ENCODE measurements around the gene ATL2.
"Not testable (repeated sequence)": the region's sequence is repeated elsewhere in the genome, so short reads cannot be mapped to it uniquely, and the experiment has no call there.

The ATL2 gene

DNA sequence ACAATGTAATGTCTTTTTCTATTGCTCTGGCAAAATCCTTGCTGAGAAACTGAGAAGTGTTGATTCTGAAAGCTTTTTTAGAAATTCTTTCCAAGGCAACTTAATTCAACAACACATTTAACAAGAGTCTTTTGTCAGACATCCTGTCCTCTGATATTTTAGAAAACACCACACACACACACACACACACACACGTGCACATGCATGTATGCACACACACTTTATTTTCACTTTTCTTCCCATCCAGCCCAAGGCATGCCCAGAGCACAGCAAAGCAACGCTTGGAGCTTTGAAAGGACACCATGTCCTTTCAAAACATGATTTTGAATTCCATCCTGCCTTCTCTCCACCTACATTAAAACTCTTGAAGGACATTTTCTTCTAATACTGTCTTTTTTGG is 116.1 kb downstream of the ATL2 start:
- H3K27me3 ChIP-seq (ENCODE audit: insufficient read depth, poor library complexity, severe bottlenecking) = no peaks in the 10 kb centered on the region

DNA sequence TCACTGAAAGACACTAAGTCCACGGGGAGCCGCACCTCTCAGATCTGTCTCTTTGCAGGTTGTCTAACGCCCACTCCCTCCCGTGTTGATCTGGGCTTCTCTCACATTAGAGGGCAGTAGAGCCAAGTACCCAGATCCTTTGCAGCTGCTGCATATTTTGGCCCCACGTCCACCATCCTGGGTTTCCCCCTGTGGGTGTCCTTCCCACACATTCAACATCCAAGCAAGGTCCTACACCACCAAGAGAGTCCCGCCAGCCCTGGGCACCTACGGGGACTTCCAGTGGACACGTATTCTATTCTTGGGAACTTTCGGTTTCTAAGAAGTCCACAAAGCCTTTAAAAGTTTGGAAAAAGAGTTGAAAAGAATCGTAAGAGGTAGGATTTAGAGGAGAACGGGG is 116.6 kb downstream of the ATL2 start:
- TF ChIP-seq CTCF (IDR thresholded peaks at IDR 0.05; ENCODE audit: poor library complexity, severe bottlenecking) = no peak
- H3K27ac ChIP-seq (ENCODE audit: poor library complexity, severe bottlenecking) = no peak overlapping the region

More for the DNA sequence above, 116.1 kb downstream of the ATL2 start:
- no peak for DNase-seq (ENCODE audit: low spot score)
- TF ChIP-seq CTCF (IDR thresholded peaks at IDR 0.05; ENCODE audit: poor library complexity, severe bottlenecking) = no peak
- H3K36me3 ChIP-seq (ENCODE audit: low read depth) = no peaks in the 10 kb centered on the region
- no peak overlapping the region for H3K27ac ChIP-seq (ENCODE audit: poor library complexity, severe bottlenecking)
- no peaks in the 10 kb centered on the region for H3K4me1 ChIP-seq (ENCODE audit: insufficient read depth, poor library complexity, severe bottlenecking)
- ATAC-seq (ENCODE audit: low read depth) = no peak
- H3K9me3 ChIP-seq (ENCODE audit: severe bottlenecking) = no peaks in the 10 kb centered on the region
- H3K4me3 ChIP-seq (ENCODE audit: severe bottlenecking) = no peak overlapping the region

GRCh38 chr2:38259311-38259710 is 117.8 kb downstream of the ATL2 start:
- Histone ChIP-seq H3K9me3 (ENCODE audit: severe bottlenecking) (no peaks in the 10 kb centered on the region), H3K27ac (ENCODE audit: poor library complexity, severe bottlenecking) (no peak overlapping the region), H3K4me1 (ENCODE audit: insufficient read depth, poor library complexity, severe bottlenecking) (no peaks in the 10 kb centered on the region), H3K4me3 (ENCODE audit: severe bottlenecking) (no peak overlapping the region), H3K36me3 (ENCODE audit: low read depth) (no peaks in the 10 kb centered on the region), H3K27me3 (ENCODE audit: insufficient read depth, poor library complexity, severe bottlenecking) (no peaks in the 10 kb centered on the region)
- TF ChIP-seq CTCF (IDR thresholded peaks at IDR 0.05; ENCODE audit: poor library complexity, severe bottlenecking) = no peak
- no peak for DNase-seq (ENCODE audit: low spot score)
- no peak for ATAC-seq (ENCODE audit: low read depth)

More for the DNA sequence above, 116.6 kb downstream of the ATL2 start:
- Histone ChIP-seq H3K36me3 (ENCODE audit: low read depth) (no peaks in the 10 kb centered on the region), H3K4me1 (ENCODE audit: insufficient read depth, poor library complexity, severe bottlenecking) (no peaks in the 10 kb centered on the region), H3K9me3 (ENCODE audit: severe bottlenecking) (no peaks in the 10 kb centered on the region), H3K4me3 (ENCODE audit: severe bottlenecking) (no peak overlapping the region), H3K27me3 (ENCODE audit: insufficient read depth, poor library complexity, severe bottlenecking) (no peaks in the 10 kb centered on the region)
- no peak for DNase-seq (ENCODE audit: low spot score)
- no peak for ATAC-seq (ENCODE audit: low read depth)

GRCh38 chr2:38257680-38258079 is 119.4 kb downstream of the ATL2 start:
- not testable (repeated sequence) for H3K36me3 ChIP-seq (ENCODE audit: low read depth)

GRCh38 chr2:38256610-38257009 is 120.5 kb downstream of the ATL2 start:
- Histone ChIP-seq H3K36me3 (ENCODE audit: low read depth) (no peaks in the 10 kb centered on the region), H3K27ac (ENCODE audit: poor library complexity, severe bottlenecking) (no peak overlapping the region), H3K4me3 (ENCODE audit: severe bottlenecking) (no peak overlapping the region), H3K9me3 (ENCODE audit: severe bottlenecking) (no peaks in the 10 kb centered on the region), H3K4me1 (ENCODE audit: insufficient read depth, poor library complexity, severe bottlenecking) (no peaks in the 10 kb centered on the region), H3K27me3 (ENCODE audit: insufficient read depth, poor library complexity, severe bottlenecking) (no peaks in the 10 kb centered on the region)
- DNase-seq (ENCODE audit: low spot score) = no peak
- ATAC-seq (ENCODE audit: low read depth) = no peak
- no peak for TF ChIP-seq CTCF (IDR thresholded peaks at IDR 0.05; ENCODE audit: poor library complexity, severe bottlenecking)

More at GRCh38 chr2:38257680-38258079, 119.4 kb downstream of the ATL2 start:
- ATAC-seq (ENCODE audit: low read depth); H3K4me3 ChIP-seq (ENCODE audit: severe bottlenecking); H3K27ac ChIP-seq (ENCODE audit: poor library complexity, severe bottlenecking); H3K9me3 ChIP-seq (ENCODE audit: severe bottlenecking); DNase-seq (ENCODE audit: low spot score); H3K4me1 ChIP-seq (ENCODE audit: insufficient read depth, poor library complexity, severe bottlenecking); H3K27me3 ChIP-seq (ENCODE audit: insufficient read depth, poor library complexity, severe bottlenecking): not testable (repeated sequence)
